Measurements from ENCODE around the gene TBX10. TPM values are rescaled to one million over a fixed set of nuclear protein-coding genes. Genes with fewer than 3 reads are reported as not detected.

The TBX10 gene
- polyA plus RNA-seq, 1 experiment = not detected

- no peak for TF ChIP-seq CTCF (IDR thresholded peaks at IDR 0.05; ENCODE audit: insufficient read depth, low read depth, low read length)
- Histone ChIP-seq H3K27me3 (ENCODE audit: control insufficient read depth, insufficient read depth, low read length) (no peaks in the 10 kb centered on the region; the same call in 1 of the 2 replicates), H3K36me3 (ENCODE audit: control insufficient read depth, insufficient read depth, low read length) (no peaks in the 10 kb centered on the region), H3K4me3 (ENCODE audit: low read depth, low read length) (no peak overlapping the region)
- POLR2A ChIA-PET = no interaction called here
- CTCF ChIA-PET = interaction anchor here (1.2 to 9.0 kb wide), 4 partner anchors 8 to 69 kb away, joined by 3 to 48 read pairs (median 8); partner anchors contain the start of genes GSTP1, NUDT8 and TBX10
- no peak for DNase-seq (ENCODE audit: low read depth)
Observed at GRCh38 chr11:67651976-67652781, 12.6 kb upstream of the TBX10 start.

GRCh38 chr11:67649634-67650510, 10.3 kb upstream of the TBX10 start:
- Histone ChIP-seq H3K4me3 (ENCODE audit: low read depth, low read length) (no peak overlapping the region), H3K36me3 (ENCODE audit: control insufficient read depth, insufficient read depth, low read length) (no peaks in the 10 kb centered on the region), H3K27me3 (ENCODE audit: control insufficient read depth, insufficient read depth, low read length) (no peaks in the 10 kb centered on the region; the same call in 1 of the 2 replicates)
- no peak for DNase-seq (ENCODE audit: low read depth)
- TF ChIP-seq CTCF (IDR thresholded peaks at IDR 0.05; ENCODE audit: insufficient read depth, low read depth, low read length) = no peak
- POLR2A ChIA-PET = no interaction called here
- CTCF ChIA-PET = interaction anchor here (0.7 to 9.0 kb wide), 4 partner anchors 8 to 78 kb away, joined by 3 to 48 read pairs (median 4); partner anchors contain the start of genes NUDT8 and TBX10

GRCh38 chr11:67648796-67649613, 9.4 kb upstream of the TBX10 start:
- TF ChIP-seq CTCF (IDR thresholded peaks at IDR 0.05; ENCODE audit: insufficient read depth, low read depth, low read length) = no peak
- no peaks in the 10 kb centered on the region for H3K36me3 ChIP-seq (ENCODE audit: control insufficient read depth, insufficient read depth, low read length)
- no peak overlapping the region for H3K4me3 ChIP-seq (ENCODE audit: low read depth, low read length)
- H3K27me3 ChIP-seq (ENCODE audit: control insufficient read depth, insufficient read depth, low read length) = no peaks in the 10 kb centered on the region; the same call in 1 of the 2 replicates
- ChIA-PET CTCF (interaction anchor here (0.7 to 9.0 kb wide), 3 partner anchors 10 to 19 kb away, joined by 3 to 48 read pairs (median 6); partner anchors contain the start of genes NUDT8 and TBX10), POLR2A (no interaction called here)
- DNase-seq (ENCODE audit: low read depth) = no peak

- DNase-seq (ENCODE audit: low read depth) = no peak
- TF ChIP-seq CTCF (IDR thresholded peaks at IDR 0.05; ENCODE audit: insufficient read depth, low read depth, low read length) = no peak
- ChIA-PET CTCF (interaction anchor here (1.9 to 9.0 kb wide), 3 partner anchors 9 to 18 kb away, joined by 6 to 48 read pairs (median 20); partner anchors contain the start of genes NUDT8 and TBX10), POLR2A (no interaction called here)
- no peaks in the 10 kb centered on the region for H3K36me3 ChIP-seq (ENCODE audit: control insufficient read depth, insufficient read depth, low read length)
- no peak overlapping the region for H3K4me3 ChIP-seq (ENCODE audit: low read depth, low read length)
- no peaks in the 10 kb centered on the region; the same call in 1 of the 2 replicates for H3K27me3 ChIP-seq (ENCODE audit: control insufficient read depth, insufficient read depth, low read length)
Observed at GRCh38 chr11:67648140-67648795, 8.7 kb upstream of the TBX10 start.

All from BJ (cell line).